ENCODE results near the gene PRICKLE2.

GRCh38 chr3:64105816-64106215, 119.5 kb downstream of the PRICKLE2 start:
- TF ChIP-seq, protein P1, sequence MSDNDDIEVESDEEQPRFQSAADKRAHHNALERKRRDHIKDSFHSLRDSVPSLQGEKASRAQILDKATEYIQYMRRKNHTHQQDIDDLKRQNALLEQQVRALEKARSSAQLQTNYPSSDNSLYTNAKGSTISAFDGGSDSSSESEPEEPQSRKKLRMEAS (IDR thresholded peaks at IDR 0.05), result no peak
- TF ChIP-seq CTCF (IDR thresholded peaks at IDR 0.05; ENCODE audit: low read depth, low read length, missing input control) (no peak), GABPA (IDR thresholded peaks at IDR 0.05 in 1 of 2, conservative IDR thresholded peaks at IDR 0.05 in 1 of 2) (no peak), FOXA1 (IDR thresholded peaks at IDR 0.05) (no peak), EGR1 (IDR thresholded peaks at IDR 0.05; ENCODE audit: low read depth in 2 of 2) (no peak), JUND (IDR thresholded peaks at IDR 0.05) (no peak), ATF3 (IDR thresholded peaks at IDR 0.05) (no peak), TAF1 (conservative IDR thresholded peaks at IDR 0.05) (no peak), SP1 (IDR thresholded peaks at IDR 0.05) (no peak), FOXA2 (IDR thresholded peaks at IDR 0.05) (no peak), YY1 (IDR thresholded peaks at IDR 0.05) (no peak), ZBTB33 (IDR thresholded peaks at IDR 0.05) (no peak), RAD21 (IDR thresholded peaks at IDR 0.05) (no peak)
- TF ChIP-seq, protein P2, sequence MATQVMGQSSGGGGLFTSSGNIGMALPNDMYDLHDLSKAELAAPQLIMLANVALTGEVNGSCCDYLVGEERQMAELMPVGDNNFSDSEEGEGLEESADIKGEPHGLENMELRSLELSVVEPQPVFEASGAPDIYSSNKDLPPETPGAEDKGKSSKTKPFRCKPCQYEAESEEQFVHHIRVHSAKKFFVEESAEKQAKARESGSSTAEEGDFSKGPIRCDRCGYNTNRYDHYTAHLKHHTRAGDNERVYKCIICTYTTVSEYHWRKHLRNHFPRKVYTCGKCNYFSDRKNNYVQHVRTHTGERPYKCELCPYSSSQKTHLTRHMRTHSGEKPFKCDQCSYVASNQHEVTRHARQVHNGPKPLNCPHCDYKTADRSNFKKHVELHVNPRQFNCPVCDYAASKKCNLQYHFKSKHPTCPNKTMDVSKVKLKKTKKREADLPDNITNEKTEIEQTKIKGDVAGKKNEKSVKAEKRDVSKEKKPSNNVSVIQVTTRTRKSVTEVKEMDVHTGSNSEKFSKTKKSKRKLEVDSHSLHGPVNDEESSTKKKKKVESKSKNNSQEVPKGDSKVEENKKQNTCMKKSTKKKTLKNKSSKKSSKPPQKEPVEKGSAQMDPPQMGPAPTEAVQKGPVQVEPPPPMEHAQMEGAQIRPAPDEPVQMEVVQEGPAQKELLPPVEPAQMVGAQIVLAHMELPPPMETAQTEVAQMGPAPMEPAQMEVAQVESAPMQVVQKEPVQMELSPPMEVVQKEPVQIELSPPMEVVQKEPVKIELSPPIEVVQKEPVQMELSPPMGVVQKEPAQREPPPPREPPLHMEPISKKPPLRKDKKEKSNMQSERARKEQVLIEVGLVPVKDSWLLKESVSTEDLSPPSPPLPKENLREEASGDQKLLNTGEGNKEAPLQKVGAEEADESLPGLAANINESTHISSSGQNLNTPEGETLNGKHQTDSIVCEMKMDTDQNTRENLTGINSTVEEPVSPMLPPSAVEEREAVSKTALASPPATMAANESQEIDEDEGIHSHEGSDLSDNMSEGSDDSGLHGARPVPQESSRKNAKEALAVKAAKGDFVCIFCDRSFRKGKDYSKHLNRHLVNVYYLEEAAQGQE (IDR thresholded peaks at IDR 0.05), result no peak

Data from liver (tissue), 3 donors.